GM12874 (cell line): ENCODE results near the gene C22orf31.

ENCODE experiments used
- TF ChIP-seq, protein P1 (sequence below): IDR thresholded peaks from 2 replicates; pipeline ENCODE4 v1.5.1; 2011; ENCODE audit warnings: low read depth, mild to moderate bottlenecking, control low read depth, low read length, moderate library complexity; ENCODE audit not compliant: insufficient read depth

C22orf31 gene

DNA sequence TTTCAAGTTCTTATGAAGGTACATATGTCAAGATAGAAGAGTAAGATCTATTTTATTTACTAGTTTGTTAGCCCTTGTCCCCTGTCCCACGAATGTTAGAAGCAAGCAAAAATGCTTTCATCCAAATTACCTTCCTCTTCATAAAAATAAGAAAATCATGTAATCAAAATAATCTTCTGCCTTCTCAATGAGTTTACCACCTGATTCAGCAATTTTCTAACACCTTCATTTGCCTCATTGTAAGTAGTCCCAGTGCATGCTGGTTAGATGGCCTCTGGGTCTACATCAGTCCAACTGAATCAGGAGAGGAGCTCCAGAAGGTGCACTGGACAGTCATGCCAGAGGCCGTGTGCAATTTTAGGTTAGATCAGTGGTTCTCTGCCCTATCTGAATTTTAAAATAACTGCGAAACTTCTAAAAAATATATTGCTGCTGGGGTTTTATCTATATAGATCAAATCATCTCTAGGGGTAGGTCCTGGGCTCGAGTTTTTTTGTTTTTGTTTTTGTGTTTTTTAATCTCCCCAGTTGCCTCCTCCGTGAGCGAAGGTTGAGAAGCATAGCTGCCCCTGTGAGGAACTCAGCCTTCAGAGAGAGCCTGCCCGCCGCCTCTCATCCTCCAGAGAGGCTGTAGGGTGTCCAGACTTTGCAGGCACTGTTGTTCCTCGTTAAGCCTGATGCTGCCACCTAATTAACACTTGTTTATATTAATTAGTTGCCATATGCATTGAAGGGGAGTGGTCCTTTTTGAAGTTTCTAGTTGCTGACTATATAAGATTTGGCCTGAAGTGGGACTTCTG is 32.2 kb downstream of the C22orf31 start:
- TF ChIP-seq, protein P1, sequence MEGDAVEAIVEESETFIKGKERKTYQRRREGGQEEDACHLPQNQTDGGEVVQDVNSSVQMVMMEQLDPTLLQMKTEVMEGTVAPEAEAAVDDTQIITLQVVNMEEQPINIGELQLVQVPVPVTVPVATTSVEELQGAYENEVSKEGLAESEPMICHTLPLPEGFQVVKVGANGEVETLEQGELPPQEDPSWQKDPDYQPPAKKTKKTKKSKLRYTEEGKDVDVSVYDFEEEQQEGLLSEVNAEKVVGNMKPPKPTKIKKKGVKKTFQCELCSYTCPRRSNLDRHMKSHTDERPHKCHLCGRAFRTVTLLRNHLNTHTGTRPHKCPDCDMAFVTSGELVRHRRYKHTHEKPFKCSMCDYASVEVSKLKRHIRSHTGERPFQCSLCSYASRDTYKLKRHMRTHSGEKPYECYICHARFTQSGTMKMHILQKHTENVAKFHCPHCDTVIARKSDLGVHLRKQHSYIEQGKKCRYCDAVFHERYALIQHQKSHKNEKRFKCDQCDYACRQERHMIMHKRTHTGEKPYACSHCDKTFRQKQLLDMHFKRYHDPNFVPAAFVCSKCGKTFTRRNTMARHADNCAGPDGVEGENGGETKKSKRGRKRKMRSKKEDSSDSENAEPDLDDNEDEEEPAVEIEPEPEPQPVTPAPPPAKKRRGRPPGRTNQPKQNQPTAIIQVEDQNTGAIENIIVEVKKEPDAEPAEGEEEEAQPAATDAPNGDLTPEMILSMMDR, result no peak

DNA sequence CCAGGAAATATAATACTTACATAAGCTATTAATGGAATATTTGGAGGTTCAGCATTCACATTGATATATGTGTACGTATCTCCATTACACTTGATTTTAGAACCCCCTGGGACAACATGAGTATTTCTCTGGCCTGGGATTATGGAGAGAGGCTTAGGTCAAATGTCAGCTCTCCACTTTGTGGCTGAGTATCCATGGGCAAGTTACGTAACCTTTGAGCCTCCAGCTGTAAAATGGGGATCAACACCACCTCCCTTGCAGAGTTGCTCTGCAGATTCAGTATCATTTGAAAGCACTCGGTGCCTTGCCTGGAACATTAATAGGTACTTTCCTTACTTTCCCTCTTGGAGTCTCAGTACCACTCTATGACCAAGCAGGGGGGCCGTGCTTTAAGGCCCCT is 33.2 kb downstream of the C22orf31 start:
- TF ChIP-seq, protein P1, result no peak

DNA sequence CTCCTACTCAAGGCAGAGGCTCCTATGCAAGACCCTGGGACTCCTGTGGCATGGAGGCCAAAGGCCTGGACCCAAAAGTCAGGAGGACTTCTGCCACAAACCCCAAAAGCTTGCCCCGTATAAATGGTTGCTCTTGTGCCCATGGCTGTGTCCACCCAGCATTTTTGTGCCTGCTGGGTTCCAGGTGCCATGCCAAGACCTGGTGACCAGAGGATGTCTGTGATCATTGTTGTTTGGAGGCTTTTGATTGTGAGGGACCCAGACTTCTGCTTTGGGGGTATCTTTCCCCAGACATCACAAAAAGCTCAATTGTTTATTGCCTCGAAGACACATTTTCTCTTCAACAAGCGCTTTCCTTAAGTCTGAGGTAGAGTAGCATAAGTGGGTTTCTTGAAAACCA is 35.1 kb downstream of the C22orf31 start:
- TF ChIP-seq, protein P1, result no peak

DNA sequence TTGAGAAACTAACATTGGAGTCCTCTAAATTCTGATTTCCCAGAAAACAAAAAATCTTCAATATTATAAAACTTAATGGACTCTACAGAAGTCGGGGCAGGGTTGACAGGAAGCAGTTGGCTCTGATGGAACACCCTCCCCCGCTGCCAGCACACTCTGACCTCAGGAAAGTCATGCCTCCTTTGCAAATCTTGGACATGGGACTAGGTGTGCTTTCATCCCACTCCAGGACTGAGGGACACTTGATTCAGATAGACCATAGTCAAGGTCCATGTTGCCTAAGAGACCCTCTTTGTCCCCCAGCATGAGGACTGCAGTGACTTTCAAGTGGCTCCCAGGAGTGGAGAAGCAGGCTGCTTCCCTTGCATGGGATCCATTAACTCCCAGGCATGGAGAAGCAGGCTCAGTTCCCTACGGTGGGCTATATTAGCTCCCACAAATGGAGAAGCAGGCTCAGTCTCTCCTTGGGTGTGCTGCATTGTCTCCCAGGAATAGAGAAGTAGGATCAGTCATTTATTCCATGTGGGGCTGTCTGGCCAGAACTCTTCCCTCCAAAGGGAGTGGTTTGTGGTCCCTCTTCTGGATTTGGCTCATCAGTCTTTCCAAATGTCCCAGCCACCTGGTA is 38.3 kb downstream of the C22orf31 start:
- TF ChIP-seq, protein P1, result no peak

DNA sequence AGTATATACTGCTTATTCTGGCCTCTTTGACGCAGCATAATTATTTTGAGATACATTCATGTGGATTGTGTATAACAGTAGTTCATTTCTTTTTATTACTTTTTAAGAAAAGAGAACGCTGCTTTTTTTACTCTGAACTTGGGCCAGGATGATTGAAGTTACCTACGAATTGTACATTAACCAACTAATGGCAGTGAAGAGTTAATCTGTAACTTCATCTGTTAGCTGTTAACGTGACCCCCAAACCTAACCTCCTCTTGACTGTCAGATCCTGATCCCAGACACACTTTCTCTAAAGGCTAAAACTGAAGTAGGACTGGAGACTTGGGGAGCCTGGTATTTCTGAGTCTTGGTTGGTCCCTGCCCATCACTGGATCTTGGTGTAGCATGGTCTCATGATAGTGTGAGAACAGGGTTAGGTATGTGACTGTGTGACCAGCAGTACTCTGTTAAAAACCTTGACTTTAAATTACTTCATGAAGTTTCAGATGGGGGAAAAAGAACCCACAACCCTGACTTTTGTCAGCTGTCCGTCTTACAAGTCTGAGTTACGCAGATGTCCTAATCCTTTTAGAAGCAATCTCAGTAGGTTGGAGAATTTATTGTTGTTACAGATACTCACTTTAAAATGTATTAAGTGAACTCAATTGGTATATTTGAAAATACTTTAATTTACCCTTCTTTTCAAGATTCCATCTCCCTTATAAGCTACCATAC is 39.4 kb downstream of the C22orf31 start:
- TF ChIP-seq, protein P1, result no peak

DNA sequence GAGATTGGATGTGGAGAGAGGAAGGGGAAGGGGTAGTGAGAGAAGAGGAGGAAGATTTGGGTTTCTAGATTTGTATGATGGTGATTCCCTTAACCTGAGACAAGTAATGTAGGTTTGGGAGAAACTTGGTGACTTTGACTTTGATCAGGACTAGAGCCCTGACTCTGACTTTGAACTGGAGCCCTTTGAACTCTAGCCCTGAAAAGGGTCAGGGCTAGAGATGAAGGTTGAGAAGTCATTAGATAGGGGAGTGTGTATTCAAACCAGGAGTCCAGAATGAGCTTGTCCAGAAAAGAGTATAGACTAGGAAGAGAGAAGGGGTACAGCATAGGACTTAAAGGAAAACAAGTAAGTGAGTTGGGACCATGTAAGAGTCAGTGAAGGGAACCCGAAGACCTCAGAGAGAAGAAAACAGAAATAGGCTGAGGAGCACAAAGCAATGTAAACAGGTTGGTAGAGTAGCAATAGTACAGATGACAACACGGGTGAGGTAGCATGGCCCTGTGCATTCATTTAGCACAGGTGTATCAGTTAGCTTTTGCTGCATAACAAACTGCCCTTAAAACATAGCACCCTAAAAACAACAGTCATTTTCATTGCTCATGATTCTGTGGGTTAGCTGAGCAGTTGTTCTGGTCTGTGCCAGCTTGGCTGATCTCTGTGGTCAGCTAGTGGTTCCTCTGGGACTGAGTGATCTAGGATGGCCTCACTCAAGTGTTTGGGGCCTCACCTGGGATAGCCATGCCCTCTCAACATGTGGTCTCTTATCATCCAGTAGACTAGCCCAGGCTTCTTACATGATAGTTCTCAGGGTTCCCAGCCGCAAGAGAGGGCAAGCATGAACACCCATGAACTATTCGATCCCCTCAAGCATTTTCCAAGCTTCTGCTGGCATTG is 43.1 kb downstream of the C22orf31 start:
- TF ChIP-seq, protein P1, result no peak
